Ureter (tissue), 1 donor: Measurements from ENCODE around the gene CIDEC. TPM values are rescaled to one million over a fixed set of nuclear protein-coding genes. Genes with fewer than 3 reads are reported as not detected.
A peak's percentile ranks its signal among the peaks of the same experiment; 100 is the strongest.
"Not testable (repeated sequence)": the region's sequence is repeated elsewhere in the genome, so short reads cannot be mapped to it uniquely, and the experiment has no call there.

ENCODE experiments used
- DNase-seq: peaks from one replicate; pipeline ENCODE4 v3.0.0-alpha.2; 2020; ENCODE audit warnings: low spot score
- total RNA-seq: library from RNA; stranded (reverse); gene quantifications from one replicate; pipeline ENCODE4 v1.2.4, GENCODE V29; 2023
- donor health status: DM: yes; HTN: yes; CAD: no.

Gene CIDEC
- total RNA-seq, 1 donor from 2014 or later, result 1.1 TPM

DNA sequence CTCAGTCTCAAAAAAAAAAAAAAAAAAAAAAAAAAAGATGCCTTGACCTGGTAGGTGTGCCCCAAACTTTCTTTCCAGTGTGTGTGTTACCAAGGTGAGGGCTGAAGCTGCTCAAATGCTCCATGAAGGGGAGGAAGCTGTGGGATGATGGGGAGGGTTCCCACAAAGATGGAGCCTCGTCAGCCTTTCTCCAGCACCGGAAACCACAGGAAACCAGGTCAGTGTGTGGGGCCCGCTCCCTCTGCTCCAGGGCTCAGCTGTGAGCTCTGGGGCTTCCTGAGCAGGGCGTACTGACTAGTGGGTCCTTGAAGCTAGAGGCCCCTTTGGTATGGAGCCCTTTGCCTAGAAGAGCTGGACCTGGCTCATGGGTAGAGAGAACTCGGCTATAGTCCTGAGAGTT is 21.9 kb upstream of the CIDEC start:
- DNase-seq, result no peak

DNA sequence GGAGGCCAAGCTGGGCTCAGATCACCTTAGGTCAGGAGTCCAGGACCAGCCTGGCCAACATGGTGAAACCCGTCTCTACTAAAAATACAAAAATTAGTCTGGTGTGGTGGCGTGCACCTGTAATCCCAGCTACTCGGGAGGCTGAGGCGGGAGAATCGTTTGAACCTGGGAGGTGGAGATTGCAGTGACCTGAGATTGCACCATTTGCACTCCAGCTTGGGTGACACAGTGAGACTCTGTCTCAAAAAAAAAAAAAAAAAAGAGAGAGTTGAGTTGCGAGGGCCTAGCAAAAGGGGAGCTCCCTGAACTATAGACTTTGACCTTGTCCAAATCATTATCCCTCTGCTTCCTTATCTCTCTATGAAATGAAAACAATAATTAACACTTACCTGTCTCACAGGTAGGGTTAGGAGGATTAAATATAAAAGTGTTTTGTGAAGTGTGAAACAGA is 20.9 kb upstream of the CIDEC start:
- not testable (repeated sequence) for DNase-seq

DNA sequence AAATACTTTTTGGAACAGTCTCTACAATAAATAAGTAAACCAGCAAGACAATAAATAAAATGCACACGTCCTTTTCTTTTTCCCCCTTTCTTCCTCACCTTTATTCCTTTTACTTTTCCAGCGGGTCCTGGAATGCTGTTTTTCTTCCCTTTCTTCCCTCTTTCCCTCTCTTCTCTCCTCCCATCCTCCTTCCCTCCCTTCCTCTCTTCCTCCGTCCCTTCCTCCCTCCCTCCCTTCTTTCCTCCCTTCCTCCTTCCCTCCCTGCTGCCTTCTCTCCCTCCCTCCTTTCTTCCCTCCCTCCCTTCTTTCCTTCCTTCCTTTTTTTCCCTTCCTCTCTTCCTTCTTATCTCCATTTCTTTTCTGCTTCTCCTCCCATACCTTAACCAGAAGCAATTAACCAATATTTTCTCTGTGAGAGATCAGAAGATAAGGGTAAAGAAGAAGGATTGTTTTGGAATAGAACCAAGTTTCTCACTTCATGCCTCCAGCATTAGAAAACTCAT is 19.3 kb upstream of the CIDEC start:
- no peak for DNase-seq

DNA sequence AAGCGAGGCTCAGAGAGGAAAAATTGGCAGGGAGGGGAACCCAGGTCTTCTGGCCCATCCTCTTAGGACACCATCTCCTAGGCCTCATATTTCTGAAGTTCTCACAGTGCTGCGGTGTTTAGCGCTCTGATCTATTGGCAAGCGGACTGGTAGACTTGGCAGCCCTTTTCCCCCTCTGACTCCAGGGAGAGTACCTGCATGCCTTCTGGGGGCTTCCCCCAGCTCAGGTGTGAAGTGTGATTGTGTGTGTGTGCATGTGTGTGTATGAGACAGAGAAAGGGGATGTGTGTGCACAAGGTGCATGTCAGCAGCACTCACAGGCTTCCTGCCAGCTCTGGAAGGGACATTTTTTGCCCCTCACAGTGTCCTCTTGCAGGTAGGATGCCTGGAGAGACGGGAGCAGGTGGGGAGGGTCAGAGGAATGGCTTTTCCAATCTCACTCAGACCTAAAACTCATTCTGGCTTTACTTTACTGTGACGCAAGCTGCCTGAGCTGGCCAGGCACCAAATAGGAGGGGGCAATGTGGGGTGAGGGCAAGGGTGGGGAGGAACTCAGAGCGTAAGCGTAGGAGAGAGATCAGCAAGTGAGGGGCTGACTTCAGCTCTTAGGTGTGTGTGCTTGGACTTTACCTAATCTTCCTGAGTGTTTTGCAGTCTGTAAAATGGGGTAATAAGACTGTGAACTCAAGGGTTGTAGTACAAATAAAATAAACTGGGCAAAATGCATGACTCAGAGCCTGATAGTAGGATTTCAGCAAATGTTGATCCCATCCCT is 18.6 kb upstream of the CIDEC start:
- DNase-seq, result no peak

DNA sequence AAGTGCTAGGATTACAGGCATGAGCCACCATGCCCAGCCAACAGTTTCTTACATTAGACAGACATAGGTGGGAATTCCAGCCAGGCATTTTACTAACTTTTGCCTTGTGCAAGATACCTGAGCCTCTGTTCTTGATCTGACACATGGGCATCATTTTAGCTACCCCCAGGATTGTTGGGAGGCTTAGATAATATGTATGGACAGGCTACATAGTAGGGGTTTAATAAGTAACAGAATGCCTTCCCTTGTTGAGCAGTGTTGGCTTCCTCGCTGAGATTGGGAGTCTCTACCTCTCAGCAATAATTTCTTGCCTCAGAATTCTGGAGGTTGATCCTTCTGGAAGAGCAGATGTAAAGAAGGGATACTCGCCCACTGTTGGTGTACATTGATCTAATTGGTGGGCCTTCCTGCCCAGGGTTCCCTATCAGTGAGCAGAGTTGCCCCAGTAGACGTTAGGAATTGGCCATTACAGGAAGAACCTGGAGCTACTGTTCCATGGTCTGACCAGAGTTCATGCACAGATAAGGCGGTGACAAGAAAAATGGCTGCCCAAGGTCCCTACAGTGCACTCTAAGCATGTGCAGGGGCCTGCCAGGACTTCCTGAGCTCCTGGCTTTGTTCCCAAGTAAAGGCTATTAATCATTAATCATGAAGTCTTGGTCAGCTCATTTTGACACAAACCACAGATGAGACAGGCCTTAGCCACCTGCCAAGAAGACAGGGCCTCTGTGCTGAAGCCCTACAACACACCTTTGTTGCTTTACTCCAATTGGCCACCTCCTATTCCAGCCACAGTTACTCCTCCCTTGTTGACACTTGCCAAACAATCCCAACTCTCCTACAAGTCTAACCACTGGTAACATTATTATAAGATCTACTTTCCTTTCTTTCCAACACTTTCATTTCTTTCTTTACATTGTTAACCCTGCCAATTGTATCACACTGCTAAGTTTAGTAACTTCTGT is 17.6 kb upstream of the CIDEC start:
- no peak for DNase-seq

DNA sequence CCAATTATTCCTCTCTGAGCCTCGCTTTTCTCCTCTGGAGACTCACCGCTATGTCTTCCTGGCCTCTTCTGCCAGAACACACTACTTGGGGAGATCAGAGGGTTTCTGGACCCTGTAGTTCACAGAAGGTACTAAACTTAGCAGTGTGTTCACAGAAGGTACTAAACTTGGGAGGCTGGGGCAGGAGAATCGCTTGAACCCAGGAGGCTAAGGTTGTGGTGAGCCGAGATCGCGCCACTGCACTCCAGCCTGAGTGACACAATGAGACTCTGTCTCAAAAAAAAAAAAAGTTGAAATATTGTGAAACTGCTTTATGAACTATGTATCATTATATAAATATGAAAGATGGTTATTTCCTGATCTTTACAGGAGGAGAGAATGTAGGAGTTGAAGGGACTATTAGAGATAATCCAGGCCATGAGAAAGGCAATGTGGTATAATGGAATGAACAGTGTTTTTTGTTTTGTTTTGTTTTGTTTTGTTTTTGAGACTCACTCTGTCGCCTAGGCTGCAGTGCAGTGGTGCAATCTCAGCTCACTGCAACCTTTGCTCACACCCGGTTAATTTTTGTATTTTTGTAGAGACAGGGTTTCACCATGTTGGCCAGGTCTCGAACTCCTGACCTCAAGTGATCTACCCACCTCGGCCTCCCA is 16.8 kb upstream of the CIDEC start:
- not testable (repeated sequence) for DNase-seq

DNA sequence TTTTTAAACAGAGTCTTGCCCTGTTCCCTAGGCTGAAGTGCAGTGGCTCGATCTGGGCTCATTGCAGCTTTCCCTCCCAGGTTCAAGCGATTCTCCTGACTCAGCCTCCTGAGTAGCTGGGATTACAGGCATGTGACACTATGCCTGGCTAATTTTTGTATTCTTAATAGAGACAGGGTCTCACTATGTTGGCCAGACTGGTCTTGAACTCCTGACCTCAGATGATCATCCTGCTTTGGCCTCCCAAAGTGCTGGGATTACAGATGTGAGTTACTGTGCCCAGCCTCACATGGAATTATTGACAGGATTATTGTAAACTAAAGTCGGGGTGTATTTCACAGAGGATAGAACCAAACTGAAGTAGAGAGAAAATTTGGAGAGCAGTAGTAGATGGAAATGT is 15.7 kb upstream of the CIDEC start:
- DNase-seq, result not testable (repeated sequence)

GRCh38 chr3:9893739-9894138 is 13.7 kb upstream of the CIDEC start:
- DNase-seq, result no peak

DNA sequence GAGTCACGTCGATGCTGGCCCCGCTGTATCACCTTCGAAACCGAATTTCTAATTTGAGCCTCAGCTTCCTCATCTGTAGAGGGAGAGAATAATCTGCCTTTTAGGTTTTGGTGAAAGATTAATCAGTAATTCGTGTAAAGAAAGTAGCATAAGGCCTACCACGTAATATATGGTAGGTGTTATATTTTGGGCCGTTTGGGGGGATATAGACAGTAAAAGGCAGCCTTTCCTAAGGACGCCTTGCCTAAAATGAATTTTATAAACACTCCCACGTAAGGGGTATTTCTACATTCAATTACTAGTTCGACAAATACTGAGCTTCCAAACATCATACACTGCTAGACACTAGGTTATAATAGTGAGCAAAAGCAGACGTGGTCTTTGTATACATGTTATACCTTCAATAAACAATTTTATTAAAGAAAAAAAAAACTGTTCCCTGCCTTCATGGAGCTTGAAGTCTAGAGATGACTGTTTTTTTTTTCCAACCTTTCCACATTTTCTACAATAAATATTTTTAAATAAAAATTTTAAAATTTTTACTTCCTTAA is 11.1 kb upstream of the CIDEC start:
- no peak for DNase-seq

DNA sequence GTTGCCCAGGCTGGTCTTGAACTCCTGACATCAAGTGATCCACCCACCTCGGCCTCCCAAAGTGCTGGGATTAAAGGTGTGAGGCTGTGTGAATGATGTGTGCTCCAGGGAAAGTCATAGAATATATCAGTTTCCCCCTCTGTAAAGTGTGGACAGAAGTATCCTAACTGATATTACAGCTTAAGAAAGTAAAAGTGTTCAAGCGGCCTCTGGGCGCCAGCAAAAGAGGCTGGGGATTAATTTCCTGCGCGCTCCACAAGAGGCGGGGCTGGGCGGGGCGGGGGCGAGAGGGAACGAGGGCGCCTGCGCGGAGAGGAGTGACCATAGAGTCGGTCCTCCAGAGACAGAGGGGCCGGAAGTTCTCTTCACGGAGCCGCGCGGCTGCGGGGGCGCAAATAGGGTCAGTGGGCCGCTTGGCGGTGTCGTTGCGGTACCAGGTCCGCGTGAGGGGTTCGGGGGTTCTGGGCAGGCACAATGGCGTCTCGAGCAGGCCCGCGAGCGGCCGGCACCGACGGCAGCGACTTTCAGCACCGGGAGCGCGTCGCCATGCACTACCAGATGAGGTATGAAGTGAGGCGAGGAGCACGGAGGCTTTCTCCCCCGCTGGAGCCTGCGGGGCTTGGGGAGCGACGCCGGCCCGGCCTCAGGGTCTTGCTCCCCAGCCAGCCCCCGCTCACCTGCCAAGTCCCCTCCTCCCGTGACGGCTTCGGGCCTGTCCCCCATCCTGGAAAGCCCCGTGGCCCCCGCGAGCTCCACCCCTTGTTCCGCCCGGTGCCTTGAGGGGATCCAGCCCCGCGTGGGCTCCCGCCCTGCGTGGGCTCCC is 10.4 kb upstream of the CIDEC start, which contains the start of gene JAGN1:
Gene JAGN1 (plus strand): TSS at position 362 of the 823 bp plus-strand sequence. CDS start 113 bp downstream, at position 475.
- peak; percentile 92 for DNase-seq

- DNase-seq, result no peak
Measured at GRCh38 chr3:9889405-9889804, 9.4 kb upstream of the CIDEC start.

DNA sequence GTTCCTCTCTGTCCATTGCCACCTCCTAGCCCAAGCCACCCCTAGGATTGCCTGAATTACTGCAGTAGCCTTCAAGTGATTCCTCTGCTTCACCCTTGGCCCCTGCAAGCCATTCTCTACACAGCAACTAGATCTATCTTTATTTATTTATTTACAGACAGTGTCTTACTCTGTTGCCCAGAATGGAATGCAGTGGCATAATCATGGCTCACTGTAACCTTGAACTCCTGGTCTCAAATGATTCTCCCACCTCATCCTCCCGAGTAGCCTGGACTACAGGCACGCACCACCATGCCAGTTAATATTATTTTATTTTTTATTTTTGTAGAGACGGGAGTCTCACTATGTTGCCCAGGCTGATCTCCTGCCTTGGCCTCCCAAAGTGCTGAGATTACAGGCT is 8.5 kb upstream of the CIDEC start:
- no peak for DNase-seq

- no peak for DNase-seq
Measured at GRCh38 chr3:9887480-9887879, 7.4 kb upstream of the CIDEC start.

GRCh38 chr3:9886328-9886727 is 6.3 kb upstream of the CIDEC start:
- no peak for DNase-seq

- DNase-seq, result peak; percentile 54
Measured at GRCh38 chr3:9884555-9885165, 4.6 kb upstream of the CIDEC start.

GRCh38 chr3:9883706-9884554 is 3.9 kb upstream of the CIDEC start:
- no peak for DNase-seq

DNA sequence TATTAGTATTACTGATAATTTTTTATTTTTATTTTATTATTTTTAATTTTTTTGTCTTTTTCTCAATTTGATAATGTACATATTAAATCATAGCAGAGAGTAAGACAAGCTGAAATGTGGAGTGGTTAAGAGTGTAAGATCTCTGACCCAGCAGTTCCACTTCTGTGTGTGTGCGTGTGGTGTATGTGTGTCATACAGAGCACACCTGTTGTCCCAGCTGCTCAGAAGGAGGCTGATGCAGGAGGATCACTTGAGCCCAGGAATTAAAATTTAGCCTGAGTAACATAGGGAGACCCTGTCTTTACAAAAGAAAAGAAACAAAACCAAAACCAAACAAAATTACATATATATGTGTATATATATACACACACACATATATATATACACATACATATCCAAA is 1.4 kb upstream of the CIDEC start:
- DNase-seq, result no peak

DNA sequence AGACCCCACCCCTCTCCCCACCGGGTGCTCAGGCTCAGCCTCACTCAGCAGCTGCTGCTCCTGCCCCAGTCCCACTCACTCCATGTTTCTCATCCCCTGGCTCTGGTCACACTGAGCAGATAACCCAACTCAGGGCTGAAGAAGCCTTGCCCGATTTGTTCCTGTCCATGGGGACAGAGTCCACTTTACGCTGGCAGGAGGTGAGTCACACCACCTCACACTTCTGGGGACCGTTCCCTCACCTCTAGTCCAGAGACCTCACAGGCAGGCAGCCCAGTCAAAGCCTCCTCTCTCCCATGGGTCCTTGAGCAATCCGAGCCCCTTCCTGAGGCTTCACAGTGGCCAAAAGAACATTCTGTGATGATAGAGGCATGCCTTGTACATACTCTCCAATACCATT is 1.4 kb downstream of the CIDEC start:
- DNase-seq, result no peak

- no peak for DNase-seq
Measured at GRCh38 chr3:9876991-9877390, 3.1 kb downstream of the CIDEC start.
